ENCODE data around the gene EIF5A. TPM values are rescaled to one million over a fixed set of nuclear protein-coding genes. Genes with fewer than 3 reads are reported as not detected.

EIF5A gene
- polyA plus RNA-seq, 1 donor (not counting 4 experiments of a cell fraction or from before 2014, with no cell fraction given): 948 TPM

- H3K4me1 ChIP-seq (ENCODE audit: control insufficient read depth, extremely low read depth, insufficient read depth, low read length): peaks cover 14% of the 10 kb centered on the region
- dilution Hi-C loops (cut with MboI; ENCODE audit: extremely low pct_ligation_motif_present, low sequenced_read_pairs): no loop called here
- no peaks in the 10 kb centered on the region for H3K9me1 ChIP-seq (ENCODE audit: control insufficient read depth, extremely low read depth, insufficient read depth, low read length)
- no peak overlapping the region for H3K27ac ChIP-seq (ENCODE audit: control insufficient read depth, insufficient read depth, low read length)
- no peaks in the 10 kb centered on the region for H3K79me2 ChIP-seq (ENCODE audit: control insufficient read depth, insufficient read depth, low read length)
- DNase-seq (ENCODE audit: low read depth, low spot score): no peak
- TF ChIP-seq EZH2 (IDR thresholded peaks at IDR 0.05; ENCODE audit: low read length) (no peak), CTCF (optimal IDR thresholded peaks at IDR 0.05 in 1 of 3, IDR thresholded peaks at IDR 0.05 in 1 of 3, conservative IDR thresholded peaks at IDR 0.05 in 1 of 3; ENCODE audit: extremely low read depth in 1 of 3, insufficient read depth in 2 of 3, low read length in 3 of 3) (no peak)
- peaks cover 2% of the 10 kb centered on the region for H4K20me1 ChIP-seq (ENCODE audit: control insufficient read depth, extremely low read depth, insufficient read depth, low read length)
- H2AFZ ChIP-seq (ENCODE audit: control insufficient read depth, low read length): no peak overlapping the region
- H3K4me3 ChIP-seq (ENCODE audit: control insufficient read depth in 2 of 3, extremely low read depth in 1 of 3, insufficient read depth in 2 of 3, low read depth in 1 of 3, low read length in 3 of 3): no peak overlapping the region
- H3K4me2 ChIP-seq (ENCODE audit: control insufficient read depth, extremely low read depth, insufficient read depth, low read depth, low read length): no peak overlapping the region
- H3K36me3 ChIP-seq (ENCODE audit: control insufficient read depth in 2 of 2, extremely low read depth in 1 of 2, insufficient read depth in 2 of 2, low read length in 2 of 2): no peaks in the 10 kb centered on the region
- H3K9me3 ChIP-seq (ENCODE audit: control insufficient read depth, low read depth, low read length): no peaks in the 10 kb centered on the region
- peaks cover 48% of the 10 kb centered on the region for H3K27me3 ChIP-seq (ENCODE audit: control insufficient read depth, extremely low read depth, insufficient read depth, low read length)
- no peak for FAIRE-seq
- no peak overlapping the region for H3K9ac ChIP-seq (ENCODE audit: control insufficient read depth, extremely low read depth, insufficient read depth, low read length)
These were observed 16.7 kb upstream of the EIF5A start for GRCh38 chr17:7290685-7291084.

DNA sequence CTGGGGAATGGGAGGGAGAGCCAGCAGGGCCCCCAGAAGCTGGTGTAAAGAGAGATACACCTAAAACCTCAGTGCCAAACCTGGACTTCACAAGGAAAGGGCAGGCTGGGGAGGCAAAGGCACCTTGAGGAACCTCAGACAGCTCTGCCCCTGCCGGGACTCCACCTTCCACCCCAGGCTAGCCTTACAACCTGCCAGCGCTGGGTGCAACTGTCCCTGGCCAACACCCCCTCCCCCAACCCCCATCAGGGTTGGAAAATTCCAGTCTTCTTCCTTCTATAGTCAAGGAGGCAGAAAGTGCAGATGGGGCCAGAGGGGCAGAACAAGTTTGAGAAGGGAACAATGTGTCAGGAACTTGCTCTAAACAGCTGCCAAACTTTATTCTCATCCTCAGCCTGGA is 15.2 kb upstream of the EIF5A start:
- no peak overlapping the region for H3K9ac ChIP-seq (ENCODE audit: control insufficient read depth, extremely low read depth, insufficient read depth, low read length)
- H3K79me2 ChIP-seq (ENCODE audit: control insufficient read depth, insufficient read depth, low read length): no peaks in the 10 kb centered on the region
- dilution Hi-C loops (cut with MboI; ENCODE audit: extremely low pct_ligation_motif_present, low sequenced_read_pairs): no loop called here
- H3K4me2 ChIP-seq (ENCODE audit: control insufficient read depth, extremely low read depth, insufficient read depth, low read depth, low read length): no peak overlapping the region
- H3K4me3 ChIP-seq (ENCODE audit: control insufficient read depth in 2 of 3, extremely low read depth in 1 of 3, insufficient read depth in 2 of 3, low read depth in 1 of 3, low read length in 3 of 3): no peak overlapping the region
- no peak overlapping the region for H2AFZ ChIP-seq (ENCODE audit: control insufficient read depth, low read length)
- peaks cover 45% of the 10 kb centered on the region for H3K27me3 ChIP-seq (ENCODE audit: control insufficient read depth, extremely low read depth, insufficient read depth, low read length)
- no peaks in the 10 kb centered on the region for H3K36me3 ChIP-seq (ENCODE audit: control insufficient read depth in 2 of 2, extremely low read depth in 1 of 2, insufficient read depth in 2 of 2, low read length in 2 of 2)
- H3K9me1 ChIP-seq (ENCODE audit: control insufficient read depth, extremely low read depth, insufficient read depth, low read length): no peaks in the 10 kb centered on the region
- H3K4me1 ChIP-seq (ENCODE audit: control insufficient read depth, extremely low read depth, insufficient read depth, low read length): peaks cover 23% of the 10 kb centered on the region
- no peak overlapping the region for H3K27ac ChIP-seq (ENCODE audit: control insufficient read depth, insufficient read depth, low read length)
- DNase-seq (ENCODE audit: low read depth, low spot score): no peak
- H4K20me1 ChIP-seq (ENCODE audit: control insufficient read depth, extremely low read depth, insufficient read depth, low read length): peaks cover 2% of the 10 kb centered on the region
- TF ChIP-seq EZH2 (IDR thresholded peaks at IDR 0.05; ENCODE audit: low read length) (no peak), CTCF (optimal IDR thresholded peaks at IDR 0.05 in 1 of 3, IDR thresholded peaks at IDR 0.05 in 1 of 3, conservative IDR thresholded peaks at IDR 0.05 in 1 of 3; ENCODE audit: extremely low read depth in 1 of 3, insufficient read depth in 2 of 3, low read length in 3 of 3) (no peak)
- no peaks in the 10 kb centered on the region for H3K9me3 ChIP-seq (ENCODE audit: control insufficient read depth, low read depth, low read length)
- FAIRE-seq: no peak

All from keratinocyte (primary cell).